Nephron progenitor cell (in vitro differentiated cells): ENCODE results near the gene RAB36.

Experiments used
- DNase-seq: peaks from one replicate; pipeline ENCODE4 v3.0.0; 2021
- H3K27ac Mint-ChIP-seq: 2 replicates; pipeline ENCODE4 v1.8.0; 2021; ENCODE audit warnings: mild to moderate bottlenecking, moderate library complexity, mixed read lengths
- H3K27me3 Mint-ChIP-seq: 2 replicates; pipeline ENCODE4 v1.8.0; 2021; ENCODE audit warnings: mild to moderate bottlenecking, low read depth, mixed read lengths; ENCODE audit not compliant: poor library complexity
- H3K36me3 Mint-ChIP-seq: 2 replicates; pipeline ENCODE4 v1.8.0; 2021; ENCODE audit warnings: low read depth, mixed read lengths
- H3K4me1 Mint-ChIP-seq: 2 replicates; pipeline ENCODE4 v1.8.0; 2021; ENCODE audit warnings: mixed read lengths
- H3K4me3 Mint-ChIP-seq: 2 replicates; pipeline ENCODE4 v1.8.0; 2021; ENCODE audit warnings: mild to moderate bottlenecking, moderate library complexity, mixed read lengths
- H3K9me3 Mint-ChIP-seq: 2 replicates; pipeline ENCODE4 v1.8.0; 2021; ENCODE audit warnings: mild to moderate bottlenecking, moderate library complexity, mixed read lengths
- TF ChIP-seq, protein P1 (sequence below): fragments of 200-600 bp; sonication (generic); IDR thresholded peaks from 2 replicates; pipeline ENCODE4 v1.5.0; 2021; ENCODE audit warnings: antibody characterized with exemption

The RAB36 gene

DNA sequence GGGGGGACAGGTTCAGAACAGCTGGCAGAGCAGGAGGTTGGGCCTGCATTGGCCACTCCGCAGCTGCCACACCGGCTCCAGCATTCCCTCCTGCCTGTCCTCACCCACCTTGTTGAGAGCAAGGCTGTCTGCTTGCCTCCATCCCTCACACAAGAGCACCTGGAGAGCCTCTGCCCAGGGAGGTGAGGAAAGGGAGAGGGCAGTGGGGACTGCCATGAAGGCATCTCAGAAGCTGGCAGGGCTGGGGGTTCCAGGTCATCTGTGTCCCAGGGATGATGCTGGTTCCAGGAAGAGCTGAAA lies 30.6 kb upstream of the RAB36 start:
- H3K4me3 Mint-ChIP-seq, result no peak overlapping the region

DNA sequence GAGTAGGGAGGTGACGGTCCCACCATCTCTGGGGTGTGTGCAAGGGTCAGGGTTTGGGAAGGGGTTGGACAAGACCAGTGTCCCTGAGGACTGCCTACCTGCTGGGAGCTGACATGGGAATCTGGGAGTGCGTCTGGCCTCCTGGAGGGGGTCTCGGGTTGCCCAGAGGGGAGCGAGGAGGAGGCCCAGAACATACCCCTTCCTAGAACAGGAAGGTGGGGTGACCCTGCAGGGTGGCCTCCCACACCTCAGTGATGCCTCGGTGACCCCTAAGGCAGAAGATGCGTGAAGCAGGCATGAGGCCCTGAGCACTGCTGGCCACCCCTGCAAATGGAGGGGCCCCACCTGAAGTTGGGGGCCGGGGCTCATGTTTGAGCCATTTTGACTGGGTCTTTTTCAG lies 29.9 kb upstream of the RAB36 start:
- H3K9me3 Mint-ChIP-seq, result no peaks in the 10 kb centered on the region
- H3K27ac Mint-ChIP-seq, result no peak overlapping the region
- H3K4me1 Mint-ChIP-seq, result peaks cover 9% of the 10 kb centered on the region
- no peaks in the 10 kb centered on the region for H3K36me3 Mint-ChIP-seq
- TF ChIP-seq, protein P1, sequence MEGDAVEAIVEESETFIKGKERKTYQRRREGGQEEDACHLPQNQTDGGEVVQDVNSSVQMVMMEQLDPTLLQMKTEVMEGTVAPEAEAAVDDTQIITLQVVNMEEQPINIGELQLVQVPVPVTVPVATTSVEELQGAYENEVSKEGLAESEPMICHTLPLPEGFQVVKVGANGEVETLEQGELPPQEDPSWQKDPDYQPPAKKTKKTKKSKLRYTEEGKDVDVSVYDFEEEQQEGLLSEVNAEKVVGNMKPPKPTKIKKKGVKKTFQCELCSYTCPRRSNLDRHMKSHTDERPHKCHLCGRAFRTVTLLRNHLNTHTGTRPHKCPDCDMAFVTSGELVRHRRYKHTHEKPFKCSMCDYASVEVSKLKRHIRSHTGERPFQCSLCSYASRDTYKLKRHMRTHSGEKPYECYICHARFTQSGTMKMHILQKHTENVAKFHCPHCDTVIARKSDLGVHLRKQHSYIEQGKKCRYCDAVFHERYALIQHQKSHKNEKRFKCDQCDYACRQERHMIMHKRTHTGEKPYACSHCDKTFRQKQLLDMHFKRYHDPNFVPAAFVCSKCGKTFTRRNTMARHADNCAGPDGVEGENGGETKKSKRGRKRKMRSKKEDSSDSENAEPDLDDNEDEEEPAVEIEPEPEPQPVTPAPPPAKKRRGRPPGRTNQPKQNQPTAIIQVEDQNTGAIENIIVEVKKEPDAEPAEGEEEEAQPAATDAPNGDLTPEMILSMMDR, result no peak
- no peak for DNase-seq
- H3K27me3 Mint-ChIP-seq, result peaks cover 6% of the 10 kb centered on the region
- H3K4me3 Mint-ChIP-seq, result no peak overlapping the region

More for the DNA sequence above, 30.6 kb upstream of the RAB36 start:
- no peak overlapping the region for H3K27ac Mint-ChIP-seq
- TF ChIP-seq, protein P1, result no peak
- H3K36me3 Mint-ChIP-seq, result no peaks in the 10 kb centered on the region
- H3K9me3 Mint-ChIP-seq, result no peaks in the 10 kb centered on the region
- DNase-seq, result no peak
- H3K27me3 Mint-ChIP-seq, result peaks cover 3% of the 10 kb centered on the region
- peaks cover 14% of the 10 kb centered on the region for H3K4me1 Mint-ChIP-seq

DNA sequence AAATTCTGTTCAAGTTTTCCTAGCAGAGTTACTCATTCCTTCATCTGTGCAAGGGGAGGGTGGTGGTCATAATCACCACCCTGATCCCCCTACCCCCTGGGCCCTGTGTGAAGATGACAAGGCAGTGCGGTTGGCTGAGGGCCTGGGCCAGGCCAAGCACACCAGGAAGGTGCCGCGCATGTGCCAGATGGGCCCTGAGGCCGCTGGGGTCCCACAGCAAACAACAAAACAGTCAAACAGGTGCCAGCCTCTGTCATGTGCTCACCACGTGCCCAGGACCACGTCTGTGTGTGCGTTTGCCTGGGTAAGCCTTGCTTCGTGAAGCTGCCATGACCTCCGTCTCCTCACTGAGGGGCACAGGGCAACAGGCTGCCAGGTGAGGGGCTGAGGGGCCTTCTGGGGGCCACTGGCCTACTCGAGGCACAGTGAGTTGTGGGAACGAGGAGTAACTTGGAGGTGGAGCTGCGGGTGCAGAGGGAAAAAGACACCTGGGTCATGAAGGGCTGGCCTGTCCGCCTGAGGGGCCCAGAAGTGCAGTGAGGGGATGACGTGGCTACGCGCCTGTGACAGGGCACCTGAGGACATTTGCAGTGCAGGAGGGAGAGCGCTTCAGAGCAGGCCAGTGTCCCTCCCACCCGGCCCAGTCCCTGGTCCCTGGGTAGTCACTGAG lies 29.3 kb upstream of the RAB36 start:
- TF ChIP-seq, protein P1, result no peak
- Mint-ChIP-seq H3K4me1 (peaks cover 3% of the 10 kb centered on the region), H3K27me3 (peaks cover 8% of the 10 kb centered on the region), H3K36me3 (no peaks in the 10 kb centered on the region), H3K27ac (no peak overlapping the region), H3K9me3 (no peaks in the 10 kb centered on the region), H3K4me3 (no peak overlapping the region)
- no peak for DNase-seq

DNA sequence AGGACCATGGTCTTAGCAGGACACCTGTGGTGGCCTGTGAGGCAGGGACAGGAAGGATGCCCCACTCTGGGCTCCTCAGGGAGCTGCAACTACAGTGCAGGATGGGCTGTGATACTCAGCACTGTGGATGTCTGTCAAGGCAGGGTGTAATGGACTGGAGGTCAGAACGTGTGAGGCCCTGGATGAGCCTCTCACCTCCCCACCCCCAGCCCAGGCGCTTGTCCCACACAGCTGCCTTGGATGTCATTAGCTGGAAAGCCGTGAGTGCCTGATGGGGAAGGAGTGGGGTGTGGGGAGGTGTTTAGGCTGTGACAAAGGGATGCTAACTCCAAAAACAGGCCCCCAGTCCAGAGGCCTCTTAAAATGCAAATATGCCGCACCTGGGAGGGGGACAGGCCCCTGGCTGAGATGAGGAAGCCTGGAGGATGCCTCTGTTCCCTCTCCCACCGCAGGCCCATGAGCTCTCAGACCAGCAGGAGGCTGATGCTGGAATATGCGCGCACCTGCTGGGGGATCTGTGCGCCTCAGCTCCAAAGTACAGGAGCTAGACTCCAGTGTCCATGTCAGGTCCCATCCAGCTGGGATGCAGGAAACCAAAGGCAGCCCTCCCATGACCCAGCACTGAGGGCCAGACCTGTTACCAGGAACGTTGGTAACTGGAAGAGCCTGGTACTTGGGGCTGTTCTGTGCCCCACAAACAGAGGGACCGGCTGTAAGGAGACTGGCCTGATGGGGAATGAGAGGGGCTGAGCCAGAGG lies 28.6 kb upstream of the RAB36 start:
- TF ChIP-seq, protein P1, result no peak
- no peak overlapping the region for H3K27ac Mint-ChIP-seq
- peaks cover 8% of the 10 kb centered on the region for H3K27me3 Mint-ChIP-seq
- H3K9me3 Mint-ChIP-seq, result no peaks in the 10 kb centered on the region
- H3K4me3 Mint-ChIP-seq, result no peak overlapping the region
- no peak for DNase-seq
- no peaks in the 10 kb centered on the region for H3K36me3 Mint-ChIP-seq
- H3K4me1 Mint-ChIP-seq, result no peaks in the 10 kb centered on the region

- DNase-seq, result no peak
- Mint-ChIP-seq H3K4me3 (no peak overlapping the region), H3K9me3 (no peaks in the 10 kb centered on the region), H3K27me3 (peaks cover 8% of the 10 kb centered on the region), H3K36me3 (no peaks in the 10 kb centered on the region), H3K4me1 (no peaks in the 10 kb centered on the region), H3K27ac (no peak overlapping the region)
- TF ChIP-seq, protein P1, result no peak
Observed at GRCh38 chr22:23117275-23117674, 28.0 kb upstream of the RAB36 start.
